Measurements from ENCODE around the gene NAV2. TPM values are rescaled to one million over a fixed set of nuclear protein-coding genes. Genes with fewer than 3 reads are reported as not detected.

The NAV2 gene
- total and polyA plus RNA-seq, 2 experiments from 2014 or later, result 26.0 to 45.0 TPM

GRCh38 chr11:19719960-19720359 lies 7.3 kb downstream of the NAV2 start (continued):
- no peak for TF ChIP-seq ZNF462 (CRISPR knock-in tag; IDR thresholded peaks at IDR 0.05)
- TF ChIP-seq, protein P1, sequence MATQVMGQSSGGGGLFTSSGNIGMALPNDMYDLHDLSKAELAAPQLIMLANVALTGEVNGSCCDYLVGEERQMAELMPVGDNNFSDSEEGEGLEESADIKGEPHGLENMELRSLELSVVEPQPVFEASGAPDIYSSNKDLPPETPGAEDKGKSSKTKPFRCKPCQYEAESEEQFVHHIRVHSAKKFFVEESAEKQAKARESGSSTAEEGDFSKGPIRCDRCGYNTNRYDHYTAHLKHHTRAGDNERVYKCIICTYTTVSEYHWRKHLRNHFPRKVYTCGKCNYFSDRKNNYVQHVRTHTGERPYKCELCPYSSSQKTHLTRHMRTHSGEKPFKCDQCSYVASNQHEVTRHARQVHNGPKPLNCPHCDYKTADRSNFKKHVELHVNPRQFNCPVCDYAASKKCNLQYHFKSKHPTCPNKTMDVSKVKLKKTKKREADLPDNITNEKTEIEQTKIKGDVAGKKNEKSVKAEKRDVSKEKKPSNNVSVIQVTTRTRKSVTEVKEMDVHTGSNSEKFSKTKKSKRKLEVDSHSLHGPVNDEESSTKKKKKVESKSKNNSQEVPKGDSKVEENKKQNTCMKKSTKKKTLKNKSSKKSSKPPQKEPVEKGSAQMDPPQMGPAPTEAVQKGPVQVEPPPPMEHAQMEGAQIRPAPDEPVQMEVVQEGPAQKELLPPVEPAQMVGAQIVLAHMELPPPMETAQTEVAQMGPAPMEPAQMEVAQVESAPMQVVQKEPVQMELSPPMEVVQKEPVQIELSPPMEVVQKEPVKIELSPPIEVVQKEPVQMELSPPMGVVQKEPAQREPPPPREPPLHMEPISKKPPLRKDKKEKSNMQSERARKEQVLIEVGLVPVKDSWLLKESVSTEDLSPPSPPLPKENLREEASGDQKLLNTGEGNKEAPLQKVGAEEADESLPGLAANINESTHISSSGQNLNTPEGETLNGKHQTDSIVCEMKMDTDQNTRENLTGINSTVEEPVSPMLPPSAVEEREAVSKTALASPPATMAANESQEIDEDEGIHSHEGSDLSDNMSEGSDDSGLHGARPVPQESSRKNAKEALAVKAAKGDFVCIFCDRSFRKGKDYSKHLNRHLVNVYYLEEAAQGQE (IDR thresholded peaks at IDR 0.05; ENCODE audit: unreplicated experiment), result no peak
- TF ChIP-seq EZH2phosphoT487 (IDR thresholded peaks at IDR 0.05; ENCODE audit: unreplicated experiment), result no peak

DNA sequence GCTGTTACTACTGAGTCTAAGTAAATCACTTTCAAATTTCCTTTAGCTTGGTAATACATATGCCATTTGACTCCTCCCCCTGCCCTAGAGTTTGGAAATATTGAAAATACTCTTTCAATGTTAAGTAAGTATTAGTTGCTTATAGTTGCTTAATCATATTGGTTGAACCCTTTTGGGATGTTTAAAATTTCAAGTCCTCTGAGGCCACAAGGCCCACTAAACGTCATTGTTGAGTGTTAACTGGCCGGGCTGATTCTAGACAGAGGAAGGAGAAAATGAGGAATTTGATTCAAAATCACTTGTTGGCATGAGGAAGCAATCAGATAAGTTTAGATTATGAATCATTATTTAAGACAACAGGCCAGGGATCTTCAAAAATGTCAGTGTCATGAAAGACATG lies 8.5 kb downstream of the NAV2 start:
- no peaks in the 10 kb centered on the region for H3F3A ChIP-seq (replicated peaks; ENCODE audit: low read depth)
- H3K79me2 ChIP-seq (replicated peaks; ENCODE audit: insufficient read depth), result no peaks in the 10 kb centered on the region
- Mint-ChIP-seq H3K27me3 (ENCODE audit: insufficient read depth, low read depth, poor library complexity) (peaks cover 8% of the 10 kb centered on the region), H3K4me1 (no peaks in the 10 kb centered on the region; the same call in 2 of the 3 replicates), H3K36me3 (ENCODE audit: low read depth) (no peaks in the 10 kb centered on the region), H3K4me3 (no peak overlapping the region), H3K27ac (no peak overlapping the region), H3K9me3 (no peaks in the 10 kb centered on the region)
- H3K27me3 ChIP-seq (ENCODE audit: insufficient read depth), result 0 out of 2 replicates have a peak, but pooled peaks cover 3% of the 10 kb centered on the region
- no peak overlapping the region for H3K4me2 ChIP-seq
- no peaks in the 10 kb centered on the region for H3K36me3 ChIP-seq (ENCODE audit: insufficient read depth)
- H3K27ac ChIP-seq (ENCODE audit: low read depth), result no peak overlapping the region
- H3K4me3 ChIP-seq, result no peak overlapping the region
- no peaks in the 10 kb centered on the region for H3K4me1 ChIP-seq (ENCODE audit: insufficient read depth)
- no peaks in the 10 kb centered on the region for H4K20me1 ChIP-seq (replicated peaks; ENCODE audit: insufficient read depth)
- no peaks in the 10 kb centered on the region for H3K9me2 ChIP-seq (ENCODE audit: insufficient read depth)
- TF ChIP-seq ZNF331 (CRISPR knock-in tag; IDR thresholded peaks at IDR 0.05; ENCODE audit: low read depth), result no peak
- TF ChIP-seq, protein P2, sequence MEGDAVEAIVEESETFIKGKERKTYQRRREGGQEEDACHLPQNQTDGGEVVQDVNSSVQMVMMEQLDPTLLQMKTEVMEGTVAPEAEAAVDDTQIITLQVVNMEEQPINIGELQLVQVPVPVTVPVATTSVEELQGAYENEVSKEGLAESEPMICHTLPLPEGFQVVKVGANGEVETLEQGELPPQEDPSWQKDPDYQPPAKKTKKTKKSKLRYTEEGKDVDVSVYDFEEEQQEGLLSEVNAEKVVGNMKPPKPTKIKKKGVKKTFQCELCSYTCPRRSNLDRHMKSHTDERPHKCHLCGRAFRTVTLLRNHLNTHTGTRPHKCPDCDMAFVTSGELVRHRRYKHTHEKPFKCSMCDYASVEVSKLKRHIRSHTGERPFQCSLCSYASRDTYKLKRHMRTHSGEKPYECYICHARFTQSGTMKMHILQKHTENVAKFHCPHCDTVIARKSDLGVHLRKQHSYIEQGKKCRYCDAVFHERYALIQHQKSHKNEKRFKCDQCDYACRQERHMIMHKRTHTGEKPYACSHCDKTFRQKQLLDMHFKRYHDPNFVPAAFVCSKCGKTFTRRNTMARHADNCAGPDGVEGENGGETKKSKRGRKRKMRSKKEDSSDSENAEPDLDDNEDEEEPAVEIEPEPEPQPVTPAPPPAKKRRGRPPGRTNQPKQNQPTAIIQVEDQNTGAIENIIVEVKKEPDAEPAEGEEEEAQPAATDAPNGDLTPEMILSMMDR (conservative IDR thresholded peaks at IDR 0.05; ENCODE audit: low read depth in 2 of 2), result no peak
- no peak for TF ChIP-seq EZH2 (IDR thresholded peaks at IDR 0.05; ENCODE audit: low read depth, unreplicated experiment)
- no peak for DNase-seq (ENCODE audit: low spot score)
- ATAC-seq, result no peak
- no peak overlapping the region for H2AFZ ChIP-seq

Measured in GM23338 (cell line).